ENCODE measurements around the gene GNL2. TPM values are rescaled to one million over a fixed set of nuclear protein-coding genes. Genes with fewer than 3 reads are reported as not detected.
"Not testable (repeated sequence)": the region's sequence is repeated elsewhere in the genome, so short reads cannot be mapped to it uniquely, and the experiment has no call there.

GNL2 gene
- total and polyA plus RNA-seq, 7 donors, result 25.2 to 50.4 (median 28.5) TPM

- Histone ChIP-seq H3K36me3 (peaks cover 6 to 39% (median 12%) of the 10 kb centered on the region in 4 donors), H3K27me3 (no peaks in the 10 kb centered on the region), H3K9me3 (no peaks in the 10 kb centered on the region), H3K27ac (no peak overlapping the region), H3K4me1 (peaks cover 0 to 5% (median 0%) of the 10 kb centered on the region in 4 donors), H3K4me3 (no peak overlapping the region)
- 95 to 96% methylated on average over 1 of the region's 1 CpG for WGBS, 2 donors
- intact Hi-C loops (cut with DNase I), result loop anchor here (5.0 kb wide), 1 partner anchor 119 kb away; no protein-coding TSS in a partner anchor
- no peak for TF ChIP-seq POLR2AphosphoS5 (IDR thresholded peaks at IDR 0.05)
- no peak for TF ChIP-seq CTCF (IDR thresholded peaks at IDR 0.05)
- no peak for TF ChIP-seq EP300 (IDR thresholded peaks at IDR 0.05)
- TF ChIP-seq POLR2A (IDR thresholded peaks at IDR 0.05), result no peak
- DNase-seq, result no peak
Measured at GRCh38 chr1:37562984-37563383, 32.8 kb downstream of the GNL2 start.

- TF ChIP-seq CTCF (IDR thresholded peaks at IDR 0.05) (peak; percentile 29 to 68 (median 50)), EP300 (IDR thresholded peaks at IDR 0.05) (no peak), POLR2A (IDR thresholded peaks at IDR 0.05) (no peak), POLR2AphosphoS5 (IDR thresholded peaks at IDR 0.05) (no peak)
- Histone ChIP-seq H3K4me1 (peaks cover 0 to 13% (median 10%) of the 10 kb centered on the region in 4 donors), H3K9me3 (no peaks in the 10 kb centered on the region), H3K36me3 (peaks cover 0 to 24% (median 5%) of the 10 kb centered on the region in 4 donors), H3K27ac (no peak overlapping the region), H3K27me3 (no peaks in the 10 kb centered on the region), H3K4me3 (no peak overlapping the region)
- 92 to 94% methylated on average over 21 of the region's 21 CpGs for WGBS, 2 donors
- no peak for DNase-seq
- intact Hi-C loops (cut with DNase I), result loop anchor here (5.0 kb wide), 1 partner anchor 121 kb away; no protein-coding TSS in a partner anchor
Measured at GRCh38 chr1:37561133-37562132, 34.3 kb downstream of the GNL2 start.

GRCh38 chr1:37560401-37561132 lies 35.2 kb downstream of the GNL2 start:
- H3K27me3 ChIP-seq, result no peaks in the 10 kb centered on the region
- WGBS, 2 donors, result 76 to 79% methylated on average over 10 of the region's 10 CpGs
- H3K4me1 ChIP-seq, result peaks cover 0 to 21% (median 14%) of the 10 kb centered on the region in 4 donors
- H3K36me3 ChIP-seq, result peaks cover 0 to 16% (median 5%) of the 10 kb centered on the region in 4 donors
- intact Hi-C loops (cut with DNase I), result loop anchor here (5.0 kb wide), 1 partner anchor 122 kb away; no protein-coding TSS in a partner anchor
- TF ChIP-seq EP300 (IDR thresholded peaks at IDR 0.05) (no peak), POLR2A (IDR thresholded peaks at IDR 0.05) (no peak), CTCF (IDR thresholded peaks at IDR 0.05) (no peak), POLR2AphosphoS5 (IDR thresholded peaks at IDR 0.05) (no peak)
- no peak for DNase-seq
- no peak overlapping the region for H3K27ac ChIP-seq
- no peak overlapping the region for H3K4me3 ChIP-seq
- no peaks in the 10 kb centered on the region for H3K9me3 ChIP-seq

GRCh38 chr1:37559957-37560379 lies 35.8 kb downstream of the GNL2 start:
- not testable (repeated sequence) for H3K36me3 ChIP-seq, H3K27me3 ChIP-seq, H3K9me3 ChIP-seq, DNase-seq, H3K27ac ChIP-seq, H3K4me3 ChIP-seq
- peaks cover 0 to 21% (median 14%) of the 10 kb centered on the region in 4 donors for H3K4me1 ChIP-seq
- intact Hi-C loops (cut with DNase I), result loop anchor here (5.0 kb wide), 2 partner anchors 63 to 122 kb away; no protein-coding TSS in a partner anchor
- WGBS, 2 donors, result 77% methylated on average over 12 of the region's 12 CpGs

Data from sigmoid colon (tissue), 7 donors.